GM12872 (cell line): ENCODE data around the gene ARL2BP.

ENCODE experiments used
- CTCF ChIP-seq: IDR thresholded peaks from 3 replicates; pipeline ENCODE4 v1.5.1; 2011; ENCODE audit warnings: low read depth, mild to moderate bottlenecking, low read length, moderate library complexity; ENCODE audit not compliant: insufficient read depth

ARL2BP gene

GRCh38 chr16:57209780-57210179, 35.3 kb upstream of the ARL2BP start:
- TF ChIP-seq CTCF: no peak

- TF ChIP-seq CTCF: no peak
These were observed 31.6 kb upstream of the ARL2BP start for GRCh38 chr16:57213462-57213861.

- TF ChIP-seq CTCF: no peak
These were observed 28.1 kb upstream of the ARL2BP start for GRCh38 chr16:57216968-57217367.

DNA sequence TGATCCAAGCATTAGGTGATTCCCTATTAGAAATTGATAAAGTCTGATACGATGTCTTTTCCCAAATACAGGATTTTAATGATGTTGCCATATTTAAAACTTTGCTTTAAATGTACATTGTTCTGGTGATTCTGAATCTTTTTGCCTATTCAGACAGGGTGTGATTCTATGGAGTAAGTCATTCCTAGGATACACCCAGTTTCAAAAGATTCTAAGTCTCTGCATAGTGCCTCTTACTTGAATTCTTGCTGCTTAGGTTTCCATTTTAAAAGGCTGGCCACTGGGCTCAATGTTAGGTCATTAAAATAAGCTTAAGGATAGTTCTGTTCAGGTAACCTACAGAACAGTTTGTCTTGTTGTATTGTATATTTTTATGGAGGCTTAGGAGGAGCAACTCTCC, 22.0 kb upstream of the ARL2BP start:
- TF ChIP-seq CTCF: no peak

- no peak for TF ChIP-seq CTCF
These were observed 20.3 kb upstream of the ARL2BP start for GRCh38 chr16:57224651-57225335.

- TF ChIP-seq CTCF: no peak
These were observed 19.1 kb upstream of the ARL2BP start for GRCh38 chr16:57225978-57226377.

DNA sequence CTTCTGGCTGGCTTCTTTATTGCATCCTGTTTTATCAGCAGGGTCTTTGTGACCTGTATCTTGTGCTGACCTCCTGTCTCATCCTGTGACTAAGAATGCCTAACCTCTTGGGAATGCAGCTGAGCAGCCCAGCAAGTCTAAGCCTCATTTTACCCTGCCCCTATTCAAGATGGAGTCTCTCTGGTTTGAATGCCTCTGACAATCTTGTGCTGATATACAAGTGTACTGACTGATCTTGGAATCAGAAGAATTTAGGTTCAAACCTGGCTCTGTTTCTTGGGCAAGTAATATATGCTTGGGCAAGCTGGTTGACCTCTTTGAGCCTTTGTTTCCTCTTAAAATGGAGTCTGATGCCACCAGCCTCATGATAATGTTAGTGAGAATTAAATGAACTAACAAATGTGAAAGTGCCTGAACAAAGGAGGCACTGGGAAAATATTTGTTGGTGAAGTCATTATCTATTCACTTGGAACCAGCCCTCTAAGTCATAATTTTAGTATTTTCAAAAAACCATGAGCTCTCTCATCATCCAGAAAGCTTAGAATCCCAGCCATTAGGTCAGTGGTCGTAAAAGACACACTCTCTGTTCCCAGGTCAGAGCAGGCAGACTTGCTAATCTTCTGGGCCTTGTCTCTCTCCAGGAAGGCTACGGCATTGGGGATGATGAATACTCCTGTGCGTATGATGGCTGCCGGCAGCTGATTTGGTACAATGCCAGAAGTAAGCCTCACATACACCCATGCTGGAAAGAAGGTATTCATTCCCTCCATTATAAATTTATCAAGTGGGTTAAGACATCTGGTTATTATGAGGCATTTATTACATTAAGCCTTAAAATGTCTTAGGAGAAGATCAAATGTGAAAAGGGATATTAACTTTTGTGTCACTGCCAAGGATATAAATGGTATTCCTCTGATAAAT, 18.1 kb upstream of the ARL2BP start:
- TF ChIP-seq CTCF: no peak
